ENCODE results near the gene RPL7A.

The RPL7A gene

GRCh38 chr9:133347515-133347984 lies 468 bp upstream of the RPL7A start:
- DNase-seq (ENCODE audit: low spot score) = peak; percentile 67

GRCh38 chr9:133348718-133349573 lies 928 bp downstream of the RPL7A start:
- no peak for DNase-seq (ENCODE audit: low spot score)

GRCh38 chr9:133349965-133350616 lies 2.1 kb downstream of the RPL7A start:
- DNase-seq (ENCODE audit: low spot score) = no peak

GRCh38 chr9:133351526-133351907 lies 3.5 kb downstream of the RPL7A start:
- no peak for DNase-seq (ENCODE audit: low spot score)

GRCh38 chr9:133351908-133352634 lies 4.1 kb downstream of the RPL7A start:
- peak; percentile 62 for DNase-seq (ENCODE audit: low spot score)

GRCh38 chr9:133352635-133353340 lies 4.8 kb downstream of the RPL7A start:
- no peak for DNase-seq (ENCODE audit: low spot score)

- DNase-seq (ENCODE audit: low spot score) = no peak
Observed at GRCh38 chr9:133353548-133353947, 5.5 kb downstream of the RPL7A start.

- no peak for DNase-seq (ENCODE audit: low spot score)
Observed at GRCh38 chr9:133354766-133355165, 6.7 kb downstream of the RPL7A start.

- no peak for DNase-seq (ENCODE audit: low spot score)
Observed at GRCh38 chr9:133355881-133356357, 7.9 kb downstream of the RPL7A start.

GRCh38 chr9:133356391-133357091 lies 8.5 kb downstream of the RPL7A start, which contains the start of the genes SURF1 and SURF2:
Gene SURF1 (minus strand): TSS chr9:133356487. CDS start chr9:133356453, 34 bp downstream.
Gene SURF2 (plus strand): TSS chr9:133356550. CDS start chr9:133356593, 43 bp downstream.
- DNase-seq (ENCODE audit: low spot score) = peak; percentile 95

- no peak for DNase-seq (ENCODE audit: low spot score)
Observed at GRCh38 chr9:133357656-133358055, 9.6 kb downstream of the RPL7A start.

GRCh38 chr9:133359399-133360175 lies 11.6 kb downstream of the RPL7A start:
- peak; percentile 37 for DNase-seq (ENCODE audit: low spot score)

GRCh38 chr9:133360400-133361393 lies 12.7 kb downstream of the RPL7A start:
- DNase-seq (ENCODE audit: low spot score) = no peak

GRCh38 chr9:133361507-133362092 lies 13.6 kb downstream of the RPL7A start:
- no peak for DNase-seq (ENCODE audit: low spot score)

- no peak for DNase-seq (ENCODE audit: low spot score)
Observed at GRCh38 chr9:133362359-133363044, 14.5 kb downstream of the RPL7A start.

- no peak for DNase-seq (ENCODE audit: low spot score)
Observed at GRCh38 chr9:133366435-133366834, 18.4 kb downstream of the RPL7A start.

- DNase-seq (ENCODE audit: low spot score) = no peak
Observed at GRCh38 chr9:133367221-133367620, 19.2 kb downstream of the RPL7A start.

- DNase-seq (ENCODE audit: low spot score) = no peak
Observed at GRCh38 chr9:133367778-133368177, 19.8 kb downstream of the RPL7A start.
